Parathyroid adenoma (tissue), 2 donors: ENCODE data around the gene EIF2B4.

ENCODE experiments used
- H2AFZ ChIP-seq: fragments of 300-600 bp; sonication (generic); one replicate; pipeline ENCODE4 v1.7.0; 2017; ENCODE audit warnings: antibody characterized with exemption, mild to moderate bottlenecking
- H3K27ac ChIP-seq: fragments of 300-600 bp; sonication (generic); one replicate; pipeline ENCODE4 v1.7.0; 2017
- H3K27me3 ChIP-seq: fragments of 300-600 bp; sonication (generic); one replicate; pipeline ENCODE4 v1.7.0; 2017; ENCODE audit warnings: low read length; ENCODE audit not compliant: control insufficient read depth, insufficient read depth
- H3K36me3 ChIP-seq: fragments of 300-600 bp; sonication (generic); one replicate; pipeline ENCODE4 v1.7.0; 2017; ENCODE audit warnings: low read length; ENCODE audit not compliant: control insufficient read depth, insufficient read depth
- H3K4me1 ChIP-seq: fragments of 300-600 bp; sonication (generic); one replicate; pipeline ENCODE4 v1.7.0; 2017; ENCODE audit warnings: control low read depth
- H3K4me2 ChIP-seq: fragments of 300-600 bp; sonication (generic); one replicate; pipeline ENCODE4 v1.7.0; 2017; ENCODE audit warnings: low read length
- H3K4me3 ChIP-seq: fragments of 300-600 bp; sonication (generic); one replicate; pipeline ENCODE4 v1.7.0; 2017; ENCODE audit warnings: low read depth, low read length
- H3K79me2 ChIP-seq: fragments of 300-600 bp; sonication (generic); one replicate; pipeline ENCODE4 v1.7.0; 2017; ENCODE audit warnings: control low read depth
- H3K9ac ChIP-seq: fragments of 300-600 bp; sonication (generic); one replicate; pipeline ENCODE4 v1.7.0; 2017; ENCODE audit warnings: mild to moderate bottlenecking
- H3K9me3 ChIP-seq: fragments of 300-600 bp; sonication (generic); one replicate; pipeline ENCODE4 v1.7.0; 2017; ENCODE audit warnings: low read length; ENCODE audit not compliant: control insufficient read depth
- TF ChIP-seq, protein P1 (sequence below): fragments of 300-600 bp; sonication (generic); IDR thresholded peaks from one replicate; pipeline ENCODE4 v1.7.0; 2017; ENCODE audit warnings: antibody characterized with exemption, mild to moderate bottlenecking
- donor health status: primary hyperparathyroidism.

The EIF2B4 gene

DNA sequence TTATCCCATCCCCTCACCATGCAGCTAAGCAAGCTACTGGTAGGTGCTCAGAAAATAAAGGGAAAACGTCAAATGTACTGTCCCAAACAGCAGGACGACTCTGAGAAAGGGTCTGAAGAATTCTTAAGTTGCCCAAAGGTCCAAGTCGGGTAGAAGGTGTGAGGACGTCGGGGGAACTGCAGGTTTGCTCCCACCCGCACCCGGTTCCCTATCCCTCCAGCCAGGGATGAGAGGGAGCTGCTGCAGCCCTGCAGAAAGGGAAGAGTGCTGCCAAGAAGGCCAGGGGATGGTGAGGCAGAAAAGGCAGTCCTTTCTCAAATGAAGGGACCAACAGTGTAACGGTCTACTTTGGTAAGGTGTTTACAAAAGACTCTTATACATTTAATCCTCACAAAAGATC lies 55.0 kb downstream of the EIF2B4 start:
- H2AFZ ChIP-seq: no peak overlapping the region
- no peaks in the 10 kb centered on the region for H3K36me3 ChIP-seq
- H3K79me2 ChIP-seq: peaks cover 3% of the 10 kb centered on the region
- no peaks in the 10 kb centered on the region for H3K9me3 ChIP-seq
- H3K4me1 ChIP-seq: no peaks in the 10 kb centered on the region
- H3K27ac ChIP-seq: no peak overlapping the region
- no peaks in the 10 kb centered on the region for H3K27me3 ChIP-seq
- TF ChIP-seq, protein P1, sequence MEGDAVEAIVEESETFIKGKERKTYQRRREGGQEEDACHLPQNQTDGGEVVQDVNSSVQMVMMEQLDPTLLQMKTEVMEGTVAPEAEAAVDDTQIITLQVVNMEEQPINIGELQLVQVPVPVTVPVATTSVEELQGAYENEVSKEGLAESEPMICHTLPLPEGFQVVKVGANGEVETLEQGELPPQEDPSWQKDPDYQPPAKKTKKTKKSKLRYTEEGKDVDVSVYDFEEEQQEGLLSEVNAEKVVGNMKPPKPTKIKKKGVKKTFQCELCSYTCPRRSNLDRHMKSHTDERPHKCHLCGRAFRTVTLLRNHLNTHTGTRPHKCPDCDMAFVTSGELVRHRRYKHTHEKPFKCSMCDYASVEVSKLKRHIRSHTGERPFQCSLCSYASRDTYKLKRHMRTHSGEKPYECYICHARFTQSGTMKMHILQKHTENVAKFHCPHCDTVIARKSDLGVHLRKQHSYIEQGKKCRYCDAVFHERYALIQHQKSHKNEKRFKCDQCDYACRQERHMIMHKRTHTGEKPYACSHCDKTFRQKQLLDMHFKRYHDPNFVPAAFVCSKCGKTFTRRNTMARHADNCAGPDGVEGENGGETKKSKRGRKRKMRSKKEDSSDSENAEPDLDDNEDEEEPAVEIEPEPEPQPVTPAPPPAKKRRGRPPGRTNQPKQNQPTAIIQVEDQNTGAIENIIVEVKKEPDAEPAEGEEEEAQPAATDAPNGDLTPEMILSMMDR: no peak
- H3K4me3 ChIP-seq: no peak overlapping the region
- no peak overlapping the region for H3K9ac ChIP-seq
- no peak overlapping the region for H3K4me2 ChIP-seq

DNA sequence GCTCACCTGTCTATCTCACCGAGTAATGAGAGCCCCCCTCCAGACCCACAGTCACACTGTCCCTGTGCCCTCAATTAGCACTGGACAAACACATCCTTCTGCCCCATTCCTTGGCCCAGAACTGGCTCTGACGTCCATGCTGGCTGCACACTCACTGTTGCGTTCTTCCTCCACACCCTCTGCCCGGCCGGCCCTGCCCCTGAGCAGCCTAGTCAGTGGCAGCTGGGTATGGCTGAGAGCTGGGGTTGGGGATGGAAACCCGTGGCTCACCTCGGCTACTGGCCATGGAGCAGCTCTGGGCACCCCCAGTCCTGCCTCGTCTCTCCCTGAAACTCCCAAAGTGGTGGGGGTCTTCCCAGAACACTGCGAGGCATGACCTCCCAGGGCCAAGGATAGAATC lies 55.4 kb downstream of the EIF2B4 start:
- no peaks in the 10 kb centered on the region for H3K9me3 ChIP-seq
- TF ChIP-seq, protein P1: no peak
- H2AFZ ChIP-seq: no peak overlapping the region
- H3K9ac ChIP-seq: no peak overlapping the region
- no peak overlapping the region for H3K4me2 ChIP-seq
- no peaks in the 10 kb centered on the region for H3K27me3 ChIP-seq
- H3K4me1 ChIP-seq: no peaks in the 10 kb centered on the region
- no peak overlapping the region for H3K4me3 ChIP-seq
- H3K27ac ChIP-seq: no peak overlapping the region
- no peaks in the 10 kb centered on the region for H3K36me3 ChIP-seq
- peaks cover 3% of the 10 kb centered on the region for H3K79me2 ChIP-seq
